AG08396 (cell line): ENCODE data around the gene RECK.
"Not testable (repeated sequence)": the region's sequence is repeated elsewhere in the genome, so short reads cannot be mapped to it uniquely, and the experiment has no call there.

Experiments
- DNase-seq: peaks from one replicate; pipeline ENCODE4 v3.0.0; 2012; ENCODE audit warnings: low spot score, mixed read lengths

Gene RECK

GRCh38 chr9:36112516-36112915 is 75.8 kb downstream of the RECK start:
- no peak for DNase-seq

DNA sequence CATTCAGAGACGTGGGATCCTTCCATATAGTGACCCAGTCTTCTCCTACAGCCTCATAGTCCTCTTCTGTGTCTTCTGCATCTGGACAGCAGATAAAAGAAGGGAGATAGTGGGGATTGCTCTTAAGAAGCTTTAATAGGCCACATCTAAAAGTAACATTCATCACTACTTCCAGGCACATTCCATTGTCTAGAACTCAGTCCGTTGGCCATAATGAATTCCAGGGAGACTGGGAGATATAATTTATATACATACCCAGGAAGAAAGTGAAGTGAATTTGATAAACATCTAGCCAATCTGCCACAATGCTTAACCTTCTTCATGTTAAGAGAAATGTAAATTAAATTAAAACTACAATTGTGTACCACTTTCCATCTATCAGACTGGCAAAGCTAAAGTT is 77.3 kb downstream of the RECK start:
- DNase-seq: no peak

- DNase-seq: no peak
These were observed 79.9 kb downstream of the RECK start for GRCh38 chr9:36116593-36116992.

GRCh38 chr9:36118201-36118600 is 81.5 kb downstream of the RECK start:
- DNase-seq: no peak

- DNase-seq: no peak
These were observed 82.0 kb downstream of the RECK start for GRCh38 chr9:36118706-36119105.

DNA sequence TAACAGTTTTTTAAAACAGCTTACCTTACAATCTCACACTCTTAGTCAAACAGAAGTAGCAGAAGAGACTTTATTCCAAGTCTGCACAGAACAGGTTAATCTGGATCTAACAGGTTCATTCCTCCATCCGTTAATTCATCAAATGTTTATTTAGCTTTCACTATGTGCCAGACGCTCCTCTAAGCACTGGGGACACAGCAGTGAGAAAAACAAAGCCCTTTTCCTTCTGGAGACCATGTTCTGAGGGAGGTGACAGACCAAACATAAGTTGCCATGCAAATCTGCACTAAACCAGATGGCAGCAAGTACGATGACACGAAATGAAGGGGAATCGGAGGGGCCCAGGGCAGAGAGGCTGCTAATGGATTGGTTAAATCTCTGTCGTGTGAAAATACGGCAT is 82.8 kb downstream of the RECK start:
- no peak for DNase-seq

GRCh38 chr9:36120705-36121104 is 84.0 kb downstream of the RECK start:
- DNase-seq: no peak

DNA sequence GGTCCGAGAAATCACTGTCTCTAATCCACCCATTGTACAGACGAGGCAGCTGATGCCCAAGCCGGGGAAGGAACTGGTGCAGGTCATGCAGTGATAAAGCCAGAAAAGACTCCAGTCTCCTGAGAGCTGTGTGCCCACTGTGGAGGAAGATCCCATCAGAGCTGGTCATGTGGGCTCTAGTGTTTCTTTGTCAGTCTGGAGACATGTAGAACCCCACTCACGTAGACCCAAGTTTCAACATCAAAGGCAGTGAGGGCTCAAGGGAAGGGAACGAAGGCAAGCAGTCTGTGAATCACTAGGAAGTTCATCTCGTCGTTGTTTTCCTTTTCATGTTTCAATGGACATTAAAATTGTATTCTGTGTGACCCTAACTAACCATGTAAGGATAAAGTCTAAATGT is 85.3 kb downstream of the RECK start:
- DNase-seq: no peak

- DNase-seq: no peak
These were observed 86.8 kb downstream of the RECK start for GRCh38 chr9:36123515-36123914.

DNA sequence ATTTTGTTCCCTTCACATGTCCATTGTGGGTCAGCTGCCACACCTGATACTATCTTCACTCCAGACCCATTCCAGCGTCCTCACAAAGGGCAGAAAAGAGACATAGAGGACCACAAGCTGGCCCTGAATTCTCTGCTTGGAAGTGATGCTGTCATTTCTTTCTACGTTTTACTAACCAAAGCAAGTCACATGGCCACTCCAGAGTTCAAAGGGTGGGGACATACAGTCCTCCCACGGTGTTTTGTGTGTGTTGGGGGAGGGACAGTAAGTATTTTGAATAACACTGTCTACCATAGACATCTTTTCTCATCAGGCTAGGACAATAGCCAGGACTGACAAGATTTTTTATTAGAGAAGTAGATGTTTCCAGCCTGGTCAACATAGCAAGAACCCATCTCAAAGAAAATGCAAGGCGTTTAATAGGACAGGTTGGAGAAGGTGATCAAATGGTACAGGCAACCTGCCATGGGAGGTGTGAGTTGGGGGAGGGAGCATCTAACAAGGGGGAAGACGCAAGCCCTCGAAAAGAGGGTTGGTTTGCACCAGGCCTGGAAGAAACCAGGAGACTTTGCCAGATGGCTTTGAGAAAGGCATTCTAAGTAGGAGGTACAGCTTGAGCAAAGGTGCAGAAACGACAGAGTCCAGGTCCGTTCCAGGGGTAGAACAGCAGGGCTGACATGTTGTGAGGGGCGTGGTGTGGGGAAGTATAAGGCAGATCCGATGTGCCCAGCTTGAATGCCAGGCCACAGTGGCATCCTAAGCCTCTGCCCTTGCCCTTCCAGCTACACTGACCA is 88.5 kb downstream of the RECK start:
- no peak for DNase-seq

GRCh38 chr9:36126016-36126730 is 89.5 kb downstream of the RECK start:
- DNase-seq: no peak

GRCh38 chr9:36127652-36128244 is 91.0 kb downstream of the RECK start:
- no peak for DNase-seq

DNA sequence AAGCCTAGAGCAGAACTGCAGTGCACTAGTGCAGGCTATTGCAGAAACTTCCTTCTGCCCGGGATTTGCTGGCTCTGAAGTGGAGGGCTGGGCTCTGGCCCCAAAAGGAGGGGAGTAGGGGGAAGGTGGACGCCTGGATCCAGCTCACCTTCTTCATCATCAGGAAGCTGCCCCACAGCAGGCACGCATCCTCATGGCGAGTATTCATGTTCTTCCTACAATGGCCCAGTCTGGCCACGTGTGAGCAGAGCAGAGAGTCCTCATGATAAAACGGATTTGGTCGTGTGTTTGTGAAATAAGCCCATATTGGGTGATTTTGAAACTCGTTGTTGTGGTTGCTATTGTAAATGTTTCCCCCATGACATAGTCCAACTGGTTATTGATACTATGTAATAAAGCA is 91.6 kb downstream of the RECK start:
- DNase-seq: no peak

DNA sequence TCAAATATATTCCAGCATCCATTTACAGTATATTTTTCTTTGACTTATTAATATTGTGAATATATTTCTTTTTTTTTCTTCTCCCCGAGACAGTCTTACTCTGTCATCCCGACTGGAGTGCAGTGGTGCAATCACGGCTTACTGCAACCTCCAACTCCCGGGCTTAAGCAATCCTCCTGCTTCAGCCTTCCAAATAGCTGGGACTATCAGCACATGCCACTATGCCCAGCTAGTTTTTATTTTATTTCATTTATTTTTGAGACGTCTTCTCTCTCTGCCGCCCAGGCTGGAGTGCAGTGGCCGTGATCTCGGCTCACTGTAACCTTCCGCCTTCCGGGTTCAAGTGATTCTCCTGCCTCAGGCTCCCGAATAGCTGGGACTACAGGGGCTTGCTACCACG is 92.4 kb downstream of the RECK start:
- DNase-seq: no peak

DNA sequence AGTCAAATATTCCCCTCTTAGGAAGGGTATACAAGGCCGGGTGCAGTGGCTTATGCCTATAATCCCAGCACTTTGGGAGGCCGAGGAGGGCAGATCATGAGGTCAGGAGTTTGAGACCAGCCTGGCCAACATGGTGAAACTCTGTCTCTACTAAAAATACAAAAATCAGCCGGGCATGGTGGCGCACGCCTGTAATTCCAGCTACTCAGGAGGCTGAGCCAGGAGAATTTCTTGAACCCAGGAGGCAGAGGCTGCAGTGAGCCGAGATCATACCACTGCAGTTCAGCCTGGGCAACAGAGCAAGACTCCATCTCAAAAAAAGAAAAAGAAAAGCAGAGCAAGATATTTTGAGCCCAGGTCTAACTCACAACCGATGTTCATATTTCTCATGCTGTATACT is 95.0 kb downstream of the RECK start:
- not testable (repeated sequence) for DNase-seq

GRCh38 chr9:36132086-36132485 is 95.4 kb downstream of the RECK start:
- DNase-seq: no peak

GRCh38 chr9:36134761-36135505 is 98.2 kb downstream of the RECK start:
- no peak for DNase-seq

- no peak for DNase-seq
These were observed 99.1 kb downstream of the RECK start for GRCh38 chr9:36135741-36136271.

DNA sequence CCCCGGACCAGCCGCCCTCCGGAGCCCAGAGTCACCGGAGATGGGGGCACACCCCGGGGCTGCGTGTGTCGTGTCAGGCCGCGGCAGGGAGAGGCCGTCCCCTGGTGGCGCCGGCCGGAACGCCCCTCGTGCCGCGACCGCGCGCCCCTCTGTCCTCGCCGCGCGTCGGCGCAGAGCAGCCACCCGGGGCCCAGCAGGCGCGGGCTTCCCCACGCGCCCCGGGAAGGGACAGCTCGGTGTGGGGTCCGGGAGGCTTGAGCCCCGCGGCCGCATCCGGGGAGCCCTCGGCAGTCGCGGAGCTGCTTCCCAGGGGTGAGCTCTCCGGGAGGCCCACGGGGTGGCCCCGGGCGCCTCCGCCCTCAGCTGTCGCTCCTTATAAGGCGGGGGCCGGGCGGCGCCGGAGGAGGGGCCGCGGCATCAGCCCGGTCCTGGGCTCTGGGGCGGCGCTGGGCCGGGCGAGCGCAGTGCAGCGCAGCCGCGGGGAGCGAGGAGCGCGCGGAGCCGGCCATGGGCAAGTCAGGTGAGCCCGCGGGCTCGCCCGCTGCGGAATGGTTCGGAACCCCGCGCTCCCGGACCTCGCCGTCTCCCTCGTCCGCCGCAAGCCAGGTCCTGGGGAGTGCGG is 99.7 kb downstream of the RECK start, which contains the start of gene GLIPR2:
TSS of gene GLIPR2 (plus strand) at position 462 of the 622 bp plus-strand sequence. CDS start at position 508, 46 bp downstream.
- peak; percentile 96 for DNase-seq

- DNase-seq: no peak
These were observed 100.2 kb downstream of the RECK start for GRCh38 chr9:36136894-36137391.

- DNase-seq: peak; percentile 48
These were observed 100.8 kb downstream of the RECK start for GRCh38 chr9:36137392-36138004.
